ENCODE results near the gene NPLOC4. TPM values are rescaled to one million over a fixed set of nuclear protein-coding genes. Genes with fewer than 3 reads are reported as not detected.

NPLOC4 gene
- total RNA-seq, 1 experiment from 2014 or later = 83.9 TPM

GRCh38 chr17:81648013-81648706, 11.2 kb upstream of the NPLOC4 start:
- no peak for DNase-seq (ENCODE audit: unreplicated experiment)
- no peaks in the 10 kb centered on the region for H3K9me3 Mint-ChIP-seq (ENCODE audit: unreplicated experiment)
- TF ChIP-seq, protein P1, sequence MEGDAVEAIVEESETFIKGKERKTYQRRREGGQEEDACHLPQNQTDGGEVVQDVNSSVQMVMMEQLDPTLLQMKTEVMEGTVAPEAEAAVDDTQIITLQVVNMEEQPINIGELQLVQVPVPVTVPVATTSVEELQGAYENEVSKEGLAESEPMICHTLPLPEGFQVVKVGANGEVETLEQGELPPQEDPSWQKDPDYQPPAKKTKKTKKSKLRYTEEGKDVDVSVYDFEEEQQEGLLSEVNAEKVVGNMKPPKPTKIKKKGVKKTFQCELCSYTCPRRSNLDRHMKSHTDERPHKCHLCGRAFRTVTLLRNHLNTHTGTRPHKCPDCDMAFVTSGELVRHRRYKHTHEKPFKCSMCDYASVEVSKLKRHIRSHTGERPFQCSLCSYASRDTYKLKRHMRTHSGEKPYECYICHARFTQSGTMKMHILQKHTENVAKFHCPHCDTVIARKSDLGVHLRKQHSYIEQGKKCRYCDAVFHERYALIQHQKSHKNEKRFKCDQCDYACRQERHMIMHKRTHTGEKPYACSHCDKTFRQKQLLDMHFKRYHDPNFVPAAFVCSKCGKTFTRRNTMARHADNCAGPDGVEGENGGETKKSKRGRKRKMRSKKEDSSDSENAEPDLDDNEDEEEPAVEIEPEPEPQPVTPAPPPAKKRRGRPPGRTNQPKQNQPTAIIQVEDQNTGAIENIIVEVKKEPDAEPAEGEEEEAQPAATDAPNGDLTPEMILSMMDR (IDR thresholded peaks at IDR 0.05; ENCODE audit: unreplicated experiment) = no peak
- H3K27ac Mint-ChIP-seq (ENCODE audit: low read depth, unreplicated experiment) = no peak overlapping the region
- POLR2A ChIA-PET = no interaction called here
- BruUV-seq (replicated peaks) = no TSS peak
- no peak overlapping the region for H3K4me3 Mint-ChIP-seq (ENCODE audit: unreplicated experiment)
- H3K4me1 Mint-ChIP-seq (ENCODE audit: insufficient read depth, unreplicated experiment) = peaks cover 7% of the 10 kb centered on the region
- peaks cover 11% of the 10 kb centered on the region for H3K36me3 Mint-ChIP-seq (ENCODE audit: insufficient read depth, unreplicated experiment)
- intact Hi-C loops (cut with micrococcal nuclease) = no loop called here
- no peaks in the 10 kb centered on the region for H3K27me3 Mint-ChIP-seq (ENCODE audit: insufficient read depth, unreplicated experiment)
- CTCF ChIA-PET = interaction anchor here (0.6 kb wide), 2 partner anchors 47 to 69 kb away, joined by 3 read pairs; no protein-coding TSS in a partner anchor

DNA sequence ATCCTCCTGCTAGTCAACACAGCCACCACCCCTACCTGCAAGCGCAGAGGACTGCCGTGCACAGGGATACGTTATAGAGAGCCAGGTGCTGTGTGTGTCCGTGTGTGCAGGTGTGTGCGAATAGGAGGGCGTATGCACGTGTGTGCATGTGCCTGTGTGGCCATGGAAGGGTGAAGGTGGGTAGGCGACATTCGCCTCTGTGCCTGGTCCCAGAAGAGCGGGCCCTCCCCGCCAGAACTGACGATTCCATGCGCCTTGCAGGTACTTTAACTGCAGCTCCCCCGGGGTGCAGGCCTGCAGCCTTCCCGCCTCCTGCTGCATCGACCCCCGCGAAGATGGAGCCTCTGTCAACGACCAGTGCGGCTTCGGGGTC, 10.7 kb upstream of the NPLOC4 start:
- Mint-ChIP-seq H3K36me3 (ENCODE audit: insufficient read depth, unreplicated experiment) (peaks cover 11% of the 10 kb centered on the region), H3K27me3 (ENCODE audit: insufficient read depth, unreplicated experiment) (no peaks in the 10 kb centered on the region), H3K4me3 (ENCODE audit: unreplicated experiment) (no peak overlapping the region), H3K4me1 (ENCODE audit: insufficient read depth, unreplicated experiment) (peaks cover 7% of the 10 kb centered on the region), H3K9me3 (ENCODE audit: unreplicated experiment) (no peaks in the 10 kb centered on the region), H3K27ac (ENCODE audit: low read depth, unreplicated experiment) (no peak overlapping the region)
- intact Hi-C loops (cut with micrococcal nuclease) = no loop called here
- TF ChIP-seq, protein P1 (IDR thresholded peaks at IDR 0.05; ENCODE audit: unreplicated experiment) = no peak
- BruUV-seq (replicated peaks) = no TSS peak
- no peak for DNase-seq (ENCODE audit: unreplicated experiment)
- POLR2A ChIA-PET = no interaction called here
- CTCF ChIA-PET = interaction anchor here (0.6 kb wide), 3 partner anchors 46 to 69 kb away, joined by 3 read pairs; no protein-coding TSS in a partner anchor

GRCh38 chr17:81646869-81647600, 10.1 kb upstream of the NPLOC4 start:
- H3K27me3 Mint-ChIP-seq (ENCODE audit: insufficient read depth, unreplicated experiment) = no peaks in the 10 kb centered on the region
- no peaks in the 10 kb centered on the region for H3K9me3 Mint-ChIP-seq (ENCODE audit: unreplicated experiment)
- no peak overlapping the region for H3K27ac Mint-ChIP-seq (ENCODE audit: low read depth, unreplicated experiment)
- intact Hi-C loops (cut with micrococcal nuclease) = no loop called here
- no peak overlapping the region for H3K4me3 Mint-ChIP-seq (ENCODE audit: unreplicated experiment)
- DNase-seq (ENCODE audit: unreplicated experiment) = no peak
- TF ChIP-seq, protein P1 (IDR thresholded peaks at IDR 0.05; ENCODE audit: unreplicated experiment) = no peak
- ChIA-PET POLR2A (interaction anchor here (0.6 to 1.3 kb wide), 2 partner anchors 10 to 13 kb away, joined by 3 read pairs; partner anchors contain the start of gene NPLOC4), CTCF (interaction anchor here (0.6 kb wide), 2 partner anchors 58 to 68 kb away, joined by 3 read pairs; no protein-coding TSS in a partner anchor)
- H3K4me1 Mint-ChIP-seq (ENCODE audit: insufficient read depth, unreplicated experiment) = peaks cover 6% of the 10 kb centered on the region
- H3K36me3 Mint-ChIP-seq (ENCODE audit: insufficient read depth, unreplicated experiment) = peaks cover 11% of the 10 kb centered on the region
- BruUV-seq (replicated peaks) = no TSS peak
